ENCODE data around the gene CCT5.
"Not testable (repeated sequence)": the region's sequence is repeated elsewhere in the genome, so short reads cannot be mapped to it uniquely, and the experiment has no call there.

CCT5 gene

DNA sequence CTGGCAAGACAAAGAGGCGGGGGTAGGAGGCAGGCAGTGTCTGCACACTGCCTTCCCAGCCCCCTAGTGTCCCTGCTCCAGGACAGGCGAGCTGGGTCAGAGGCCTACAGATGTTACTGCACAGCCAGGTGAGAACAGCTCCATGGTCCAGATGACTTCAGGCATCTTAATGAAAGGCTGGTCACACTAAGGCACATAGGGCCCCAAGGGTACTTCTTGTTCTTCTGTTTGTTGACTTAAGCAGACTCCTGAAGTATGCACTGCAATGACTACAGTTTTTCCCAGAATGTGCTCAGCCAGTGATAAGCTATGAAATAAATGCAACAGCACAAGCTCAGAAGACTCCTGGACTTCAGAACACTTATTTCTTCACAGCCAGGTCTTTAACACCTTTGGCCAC, 27.8 kb upstream of the CCT5 start:
- Histone ChIP-seq H3K9me3 (replicated peaks; ENCODE audit: low read length) (no peaks in the 10 kb centered on the region), H3K9ac (ENCODE audit: low read depth, low read length) (no peak overlapping the region), H3K4me3 (ENCODE audit: low read length) (no peak overlapping the region), H3K27me3 (ENCODE audit: control insufficient read depth, insufficient read depth, low read length) (no peaks in the 10 kb centered on the region), H3K36me3 (ENCODE audit: insufficient read depth, low read length) (no peaks in the 10 kb centered on the region), H3K4me1 (ENCODE audit: control insufficient read depth, insufficient read depth, low read length) (peaks cover 5% of the 10 kb centered on the region), H3K4me2 (ENCODE audit: low read length) (no peak overlapping the region)

DNA sequence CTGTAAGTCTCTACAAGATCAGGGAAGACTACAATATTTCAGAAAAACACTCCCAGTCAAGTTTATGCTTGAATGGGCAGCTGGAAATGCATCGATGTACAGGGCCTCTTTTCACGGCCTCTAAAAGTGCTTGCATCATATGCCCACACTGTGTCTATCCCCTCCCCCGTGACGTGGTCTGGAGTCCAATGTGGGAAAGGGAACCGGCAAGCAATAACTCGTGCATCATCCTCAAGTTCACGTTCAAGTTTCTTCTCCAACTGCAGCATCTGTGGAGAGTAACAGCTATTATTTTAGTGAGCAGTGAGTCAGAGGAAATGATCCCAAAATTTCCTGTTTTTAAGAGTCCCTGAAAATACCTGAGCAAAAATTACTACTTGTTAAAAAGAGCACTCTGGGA, 22.7 kb upstream of the CCT5 start:
- H3K4me2 ChIP-seq (ENCODE audit: low read length), result no peak overlapping the region
- H3K9me3 ChIP-seq (replicated peaks; ENCODE audit: low read length), result no peaks in the 10 kb centered on the region
- no peaks in the 10 kb centered on the region for H3K36me3 ChIP-seq (ENCODE audit: insufficient read depth, low read length)
- no peak overlapping the region for H3K4me3 ChIP-seq (ENCODE audit: low read length)
- peaks cover 36% of the 10 kb centered on the region for H3K4me1 ChIP-seq (ENCODE audit: control insufficient read depth, insufficient read depth, low read length)
- no peaks in the 10 kb centered on the region for H3K27me3 ChIP-seq (ENCODE audit: control insufficient read depth, insufficient read depth, low read length)
- H3K9ac ChIP-seq (ENCODE audit: low read depth, low read length), result no peak overlapping the region

DNA sequence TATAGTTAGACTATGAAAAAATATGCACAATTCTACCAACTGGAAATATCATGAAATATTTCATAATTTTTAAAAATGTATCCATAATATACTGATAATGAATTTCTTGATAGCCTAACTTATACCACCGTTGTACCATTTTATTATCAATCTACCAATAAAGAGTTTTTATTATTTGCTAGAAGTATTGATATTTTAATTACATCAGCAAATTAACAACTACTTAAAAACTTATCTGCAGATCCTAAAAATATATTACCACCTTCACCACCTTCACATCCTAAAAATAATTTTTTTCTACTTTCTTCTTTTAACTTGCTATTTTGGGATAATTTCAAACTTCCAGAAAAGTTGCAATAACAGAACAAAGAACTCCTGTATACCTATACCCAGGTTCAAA, 21.8 kb upstream of the CCT5 start:
- Histone ChIP-seq H3K27me3 (ENCODE audit: control insufficient read depth, insufficient read depth, low read length) (no peaks in the 10 kb centered on the region), H3K4me2 (ENCODE audit: low read length) (no peak overlapping the region), H3K36me3 (ENCODE audit: insufficient read depth, low read length) (no peaks in the 10 kb centered on the region)

DNA sequence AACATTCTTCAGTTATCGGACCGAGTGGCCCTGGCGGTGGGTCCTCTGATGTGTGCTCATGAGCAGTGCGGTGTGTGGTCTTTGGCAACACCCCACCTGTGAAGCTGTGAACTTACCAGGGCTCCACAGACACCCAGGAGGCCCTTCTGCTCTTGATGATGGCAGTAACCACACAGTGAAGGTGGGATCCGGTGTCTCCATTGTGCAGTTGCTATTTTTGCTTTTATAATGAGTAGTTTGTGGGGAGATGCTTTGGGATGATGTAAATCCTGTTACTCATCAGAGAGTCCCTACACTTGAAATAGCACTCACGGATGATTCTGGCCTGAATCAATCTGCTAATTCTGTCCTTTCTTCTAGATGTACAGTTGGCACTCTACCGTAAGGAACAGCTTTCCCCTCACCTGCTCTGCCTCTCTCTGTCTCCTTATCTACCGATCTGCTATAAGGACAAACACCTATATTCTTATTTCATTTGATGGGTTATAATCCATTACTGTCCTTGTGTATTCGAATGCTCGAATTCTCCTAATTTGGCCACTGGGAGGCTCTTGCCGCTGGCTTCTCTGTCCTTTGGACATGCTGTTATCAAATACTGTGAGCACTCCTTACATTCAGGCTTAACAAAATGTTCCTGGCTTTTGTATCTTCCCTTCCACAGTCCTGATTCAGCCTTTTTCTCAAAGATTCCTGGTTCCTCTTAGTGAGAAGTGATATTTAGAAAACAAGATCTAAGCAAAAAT, 20.6 kb upstream of the CCT5 start:
- Histone ChIP-seq H3K9ac (ENCODE audit: low read depth, low read length) (peak overlapping the region; percentile 46), H3K4me1 (ENCODE audit: control insufficient read depth, insufficient read depth, low read length) (peaks cover 50% of the 10 kb centered on the region), H3K27me3 (ENCODE audit: control insufficient read depth, insufficient read depth, low read length) (no peaks in the 10 kb centered on the region), H3K4me3 (ENCODE audit: low read length) (peak overlapping the region; percentile 20), H3K4me2 (ENCODE audit: low read length) (peak overlapping the region; percentile 35), H3K9me3 (replicated peaks; ENCODE audit: low read length) (no peaks in the 10 kb centered on the region), H3K36me3 (ENCODE audit: insufficient read depth, low read length) (no peaks in the 10 kb centered on the region)

More for the DNA sequence above, 21.8 kb upstream of the CCT5 start:
- no peak overlapping the region for H3K4me3 ChIP-seq (ENCODE audit: low read length)
- peaks cover 44% of the 10 kb centered on the region for H3K4me1 ChIP-seq (ENCODE audit: control insufficient read depth, insufficient read depth, low read length)
- H3K9ac ChIP-seq (ENCODE audit: low read depth, low read length), result no peak overlapping the region
- H3K9me3 ChIP-seq (replicated peaks; ENCODE audit: low read length), result no peaks in the 10 kb centered on the region

DNA sequence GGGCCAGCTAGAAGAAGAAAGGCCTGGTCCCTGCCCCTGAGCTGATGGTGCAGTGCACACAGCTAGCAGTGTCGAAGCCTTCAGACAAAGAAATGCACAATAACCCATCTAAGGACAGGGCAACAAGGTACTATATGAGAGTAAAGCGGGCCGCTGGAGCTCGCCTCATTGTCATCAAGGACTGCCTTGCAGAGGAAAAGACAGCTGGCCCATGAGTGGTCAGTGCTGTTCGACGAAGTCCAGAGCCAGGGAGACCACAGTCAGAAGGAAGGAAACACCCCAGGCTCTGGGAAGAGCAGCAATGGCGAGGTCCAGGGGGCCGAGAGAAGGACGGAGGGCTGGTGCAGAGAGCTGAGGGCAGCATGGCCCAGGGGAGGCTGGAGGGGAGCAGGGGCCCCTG, 17.7 kb upstream of the CCT5 start:
- Histone ChIP-seq H3K4me3 (ENCODE audit: low read length) (no peak overlapping the region), H3K36me3 (ENCODE audit: insufficient read depth, low read length) (peaks cover 2% of the 10 kb centered on the region), H3K27me3 (ENCODE audit: control insufficient read depth, insufficient read depth, low read length) (no peaks in the 10 kb centered on the region), H3K9ac (ENCODE audit: low read depth, low read length) (no peak overlapping the region), H3K4me2 (ENCODE audit: low read length) (no peak overlapping the region), H3K4me1 (ENCODE audit: control insufficient read depth, insufficient read depth, low read length) (peaks cover 55% of the 10 kb centered on the region), H3K9me3 (replicated peaks; ENCODE audit: low read length) (no peaks in the 10 kb centered on the region)

DNA sequence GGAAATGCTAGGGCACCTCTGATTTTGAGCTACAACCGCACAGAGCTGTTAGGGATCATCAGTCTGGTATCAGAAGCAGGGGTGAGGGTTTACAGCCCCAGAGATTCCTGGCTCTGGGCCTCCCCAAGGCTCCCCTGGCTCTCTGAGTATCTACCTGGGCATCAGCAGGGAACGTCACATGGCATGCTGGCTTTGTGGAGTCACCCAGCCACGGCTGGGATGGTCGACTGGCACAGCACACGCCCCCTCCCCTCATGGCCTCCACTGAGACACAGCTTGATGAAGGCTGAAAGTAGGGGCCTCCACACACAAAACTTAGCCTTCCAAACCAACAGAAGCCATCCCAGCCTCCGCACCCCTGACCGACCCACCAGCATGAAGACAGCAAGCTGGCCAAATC, 17.1 kb upstream of the CCT5 start:
- Histone ChIP-seq H3K9ac (ENCODE audit: low read depth, low read length) (peak overlapping the region; percentile 17), H3K36me3 (ENCODE audit: insufficient read depth, low read length) (peaks cover 2% of the 10 kb centered on the region), H3K4me2 (ENCODE audit: low read length) (peak overlapping the region; percentile 45), H3K4me3 (ENCODE audit: low read length) (no peak overlapping the region), H3K9me3 (replicated peaks; ENCODE audit: low read length) (no peaks in the 10 kb centered on the region), H3K27me3 (ENCODE audit: control insufficient read depth, insufficient read depth, low read length) (no peaks in the 10 kb centered on the region), H3K4me1 (ENCODE audit: control insufficient read depth, insufficient read depth, low read length) (peaks cover 48% of the 10 kb centered on the region)

DNA sequence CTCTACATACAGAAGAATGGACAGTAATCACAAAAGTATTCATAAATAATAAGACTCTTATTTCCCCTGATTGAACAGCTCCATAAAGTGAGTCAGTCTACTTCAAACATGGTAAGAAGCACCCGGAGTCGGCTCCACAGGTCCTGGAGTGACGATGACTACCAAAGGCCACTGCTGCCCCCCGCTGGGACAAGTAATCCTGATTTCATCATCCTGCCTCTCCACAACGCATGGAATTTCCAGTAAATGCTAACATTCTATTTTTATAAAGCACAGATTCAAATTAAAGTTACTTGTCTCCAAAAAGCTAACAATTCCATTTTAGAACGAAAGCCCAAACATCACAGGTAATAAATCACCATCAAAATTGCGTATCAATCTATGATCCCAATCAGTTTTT, 16.6 kb upstream of the CCT5 start:
- H3K4me3 ChIP-seq (ENCODE audit: low read length), result no peak overlapping the region
- peaks cover 48% of the 10 kb centered on the region for H3K4me1 ChIP-seq (ENCODE audit: control insufficient read depth, insufficient read depth, low read length)
- H3K36me3 ChIP-seq (ENCODE audit: insufficient read depth, low read length), result peaks cover 2% of the 10 kb centered on the region
- no peaks in the 10 kb centered on the region for H3K27me3 ChIP-seq (ENCODE audit: control insufficient read depth, insufficient read depth, low read length)
- no peaks in the 10 kb centered on the region for H3K9me3 ChIP-seq (replicated peaks; ENCODE audit: low read length)
- peak overlapping the region; percentile 74 for H3K9ac ChIP-seq (ENCODE audit: low read depth, low read length)
- H3K4me2 ChIP-seq (ENCODE audit: low read length), result peak overlapping the region; percentile 59

DNA sequence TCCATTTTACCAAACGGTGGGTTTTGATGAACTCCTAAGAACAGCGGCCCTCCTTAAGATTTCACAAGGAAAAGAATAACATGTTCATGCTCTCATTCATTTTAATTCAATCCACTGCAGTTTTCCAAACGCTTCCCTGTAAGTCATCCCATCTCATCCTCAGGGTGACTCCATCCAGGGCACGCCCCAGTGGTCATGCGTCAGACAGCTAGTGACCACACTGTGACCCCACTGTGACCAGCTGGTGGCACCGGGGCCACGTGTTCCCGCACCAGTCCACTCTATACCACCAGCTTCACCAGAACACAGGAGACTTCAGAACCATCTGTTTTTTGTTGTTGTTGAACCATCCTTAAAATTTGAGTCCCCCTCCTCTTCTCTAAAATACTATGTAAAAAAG, 14.7 kb upstream of the CCT5 start:
- peaks cover 2% of the 10 kb centered on the region for H3K36me3 ChIP-seq (ENCODE audit: insufficient read depth, low read length)
- H3K4me1 ChIP-seq (ENCODE audit: control insufficient read depth, insufficient read depth, low read length), result peaks cover 30% of the 10 kb centered on the region
- no peak overlapping the region for H3K4me3 ChIP-seq (ENCODE audit: low read length)
- H3K9ac ChIP-seq (ENCODE audit: low read depth, low read length), result no peak overlapping the region
- H3K27me3 ChIP-seq (ENCODE audit: control insufficient read depth, insufficient read depth, low read length), result no peaks in the 10 kb centered on the region
- H3K4me2 ChIP-seq (ENCODE audit: low read length), result no peak overlapping the region
- no peaks in the 10 kb centered on the region for H3K9me3 ChIP-seq (replicated peaks; ENCODE audit: low read length)

DNA sequence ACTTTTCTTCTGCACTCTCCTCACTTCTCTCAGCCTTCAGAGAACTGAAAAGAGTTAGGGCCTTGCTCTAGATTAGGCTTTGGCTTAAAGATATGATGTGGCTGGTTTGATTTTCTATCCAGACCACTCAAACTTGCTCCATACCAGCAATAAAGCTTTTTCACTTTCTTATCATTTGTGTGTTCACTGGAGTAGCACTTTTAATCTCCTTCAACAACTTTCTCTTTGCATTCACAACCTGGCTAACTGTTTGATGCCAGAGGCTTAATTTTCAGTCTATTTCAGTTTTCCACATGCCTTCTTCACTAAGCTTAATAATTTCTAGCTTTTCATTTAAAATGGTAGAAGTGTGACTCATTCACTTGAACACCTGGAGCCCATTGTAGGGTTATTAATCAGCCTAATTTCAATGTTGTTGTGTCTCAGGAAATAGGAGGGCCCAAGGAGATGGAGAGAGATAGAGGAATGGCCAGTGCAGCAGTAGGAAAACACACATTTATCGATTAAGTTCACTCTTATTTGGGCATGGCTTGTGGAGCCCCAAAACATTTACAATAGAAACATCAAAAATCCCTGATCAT, 6.3 kb upstream of the CCT5 start:
- Histone ChIP-seq H3K9me3 (replicated peaks; ENCODE audit: low read length) (no peaks in the 10 kb centered on the region), H3K9ac (ENCODE audit: low read depth, low read length) (no peak overlapping the region), H3K27me3 (ENCODE audit: control insufficient read depth, insufficient read depth, low read length) (no peaks in the 10 kb centered on the region), H3K36me3 (ENCODE audit: insufficient read depth, low read length) (no peaks in the 10 kb centered on the region), H3K4me1 (ENCODE audit: control insufficient read depth, insufficient read depth, low read length) (peaks cover 6% of the 10 kb centered on the region), H3K4me2 (ENCODE audit: low read length) (no peak overlapping the region), H3K4me3 (ENCODE audit: low read length) (no peak overlapping the region)

DNA sequence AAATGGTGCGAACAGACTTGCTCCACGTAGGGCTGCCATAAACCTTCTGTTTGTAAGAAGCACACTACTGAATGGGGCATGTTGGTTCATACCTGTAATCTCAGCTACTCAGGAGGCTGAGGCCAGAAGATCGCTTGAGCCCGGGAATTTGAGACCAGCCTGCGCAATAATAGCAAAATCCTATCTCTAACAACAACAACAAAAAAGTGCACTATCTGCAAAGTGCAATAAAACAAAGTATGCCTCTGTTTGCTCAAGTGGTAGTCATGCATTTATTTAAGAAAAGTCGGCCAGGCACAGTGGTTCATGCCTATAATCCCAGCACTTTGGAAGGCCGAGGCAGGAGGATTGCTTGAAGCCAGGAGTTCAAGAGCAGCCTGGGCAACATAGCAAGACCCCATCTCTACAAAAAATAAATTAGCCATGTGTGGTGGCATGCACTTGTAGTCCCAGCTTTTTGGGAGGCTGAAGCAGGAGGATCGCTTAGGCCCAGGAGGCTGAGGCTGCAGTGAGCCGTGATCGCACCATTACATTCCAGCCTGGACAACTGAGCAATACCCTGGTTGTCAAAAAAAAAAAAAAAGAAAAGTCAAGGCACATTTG, 5.6 kb upstream of the CCT5 start:
- Histone ChIP-seq H3K4me2 (ENCODE audit: low read length) (no peak overlapping the region), H3K4me3 (ENCODE audit: low read length) (no peak overlapping the region), H3K36me3 (ENCODE audit: insufficient read depth, low read length) (no peaks in the 10 kb centered on the region), H3K27me3 (ENCODE audit: control insufficient read depth, insufficient read depth, low read length) (no peaks in the 10 kb centered on the region), H3K9me3 (replicated peaks; ENCODE audit: low read length) (no peaks in the 10 kb centered on the region), H3K4me1 (ENCODE audit: control insufficient read depth, insufficient read depth, low read length) (peaks cover 8% of the 10 kb centered on the region), H3K9ac (ENCODE audit: low read depth, low read length) (no peak overlapping the region)

DNA sequence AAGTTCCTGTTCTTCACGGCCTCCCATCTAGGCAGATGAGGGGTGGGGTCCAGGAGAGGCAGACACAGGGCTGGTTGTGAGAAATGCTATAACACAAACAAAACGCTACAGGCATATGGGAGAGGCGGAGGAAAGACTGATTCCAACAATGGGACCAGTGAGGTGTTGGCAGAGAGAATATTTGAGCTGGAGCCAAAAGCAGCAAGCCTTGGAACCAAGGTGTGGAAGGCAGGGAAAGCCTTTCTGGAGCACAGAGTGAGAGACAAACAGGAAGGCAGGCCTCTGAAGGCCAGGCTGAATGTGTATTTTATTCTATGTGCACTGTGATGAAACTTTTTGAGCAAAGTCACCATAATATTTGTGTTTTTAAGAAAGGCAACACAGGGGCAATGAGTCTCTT, 3.3 kb upstream of the CCT5 start:
- H3K4me3 ChIP-seq (ENCODE audit: low read length), result no peak overlapping the region
- peaks cover 12% of the 10 kb centered on the region for H3K4me1 ChIP-seq (ENCODE audit: control insufficient read depth, insufficient read depth, low read length)
- H3K9me3 ChIP-seq (replicated peaks; ENCODE audit: low read length), result no peaks in the 10 kb centered on the region
- H3K36me3 ChIP-seq (ENCODE audit: insufficient read depth, low read length), result peaks cover 2% of the 10 kb centered on the region
- H3K9ac ChIP-seq (ENCODE audit: low read depth, low read length), result no peak overlapping the region
- no peak overlapping the region for H3K4me2 ChIP-seq (ENCODE audit: low read length)
- no peaks in the 10 kb centered on the region for H3K27me3 ChIP-seq (ENCODE audit: control insufficient read depth, insufficient read depth, low read length)

DNA sequence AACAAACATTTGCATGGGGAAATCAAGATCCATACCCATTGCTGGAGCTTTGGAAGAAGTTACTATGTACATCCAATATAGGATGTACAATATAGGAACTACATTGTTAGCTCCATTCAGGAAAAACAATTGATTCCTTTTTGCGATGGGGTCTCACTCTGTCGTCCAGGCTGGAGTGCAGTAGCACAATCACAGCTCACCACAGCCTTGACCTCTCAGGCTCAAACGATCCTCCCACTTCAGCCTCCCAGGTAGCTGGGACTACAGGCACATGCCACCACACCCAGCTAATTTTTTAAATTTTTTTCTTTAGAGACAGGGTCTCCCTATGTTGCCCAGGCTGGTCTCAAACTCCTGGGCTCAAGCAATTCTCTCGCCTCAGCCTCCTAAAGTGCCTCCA, 2.9 kb upstream of the CCT5 start:
- peaks cover 17% of the 10 kb centered on the region for H3K4me1 ChIP-seq (ENCODE audit: control insufficient read depth, insufficient read depth, low read length)
- H3K4me3 ChIP-seq (ENCODE audit: low read length); H3K9ac ChIP-seq (ENCODE audit: low read depth, low read length); H3K9me3 ChIP-seq (replicated peaks; ENCODE audit: low read length); H3K27me3 ChIP-seq (ENCODE audit: control insufficient read depth, insufficient read depth, low read length); H3K4me2 ChIP-seq (ENCODE audit: low read length); H3K36me3 ChIP-seq (ENCODE audit: insufficient read depth, low read length): not testable (repeated sequence)

Data from skeletal muscle satellite cell (primary cell).